AG04450 (cell line): ENCODE results near the gene RPL12. TPM values are rescaled to one million over a fixed set of nuclear protein-coding genes. Genes with fewer than 3 reads are reported as not detected.

ENCODE experiments used
- CTCF ChIA-PET: fragments of 300-600, 350-600 bp; formaldehyde crosslinking; extraction: SDS; loops from one replicate; lab custom pipeline; 2022; ENCODE audit warnings: antibody characterized with exemption, inconsistent platforms; lab: Charles Lee
- POLR2A ChIA-PET: fragments of 350-600 bp; formaldehyde crosslinking; extraction: SDS; loops from one replicate; lab custom pipeline; 2021; ENCODE audit warnings: antibody characterized with exemption, inconsistent platforms; lab: Yijun Ruan, JAX
- DNase-seq: peaks from one replicate; pipeline ENCODE4 v3.0.0-alpha.2; 2011; ENCODE audit warnings: low read depth, low spot score
- H3K27ac ChIP-seq: one replicate; pipeline ENCODE4 v1.5.1; 2012; ENCODE audit warnings: low read depth, low read length, control low read depth
- H3K27me3 ChIP-seq: one replicate; pipeline ENCODE4 v1.6.0; 2012; ENCODE audit warnings: low read length; ENCODE audit not compliant: control insufficient read depth, insufficient read depth
- H3K4me3 ChIP-seq: 2 replicates; pipeline ENCODE4 v1.5.1; 2011; ENCODE audit warnings: mild to moderate bottlenecking, low read depth, low read length, control low read depth
- H3K9me3 ChIP-seq: 2 replicates; pipeline ENCODE4 v1.5.1; 2012; ENCODE audit warnings: low read length; ENCODE audit not compliant: control insufficient read depth, insufficient read depth
- CTCF ChIP-seq: IDR thresholded peaks from 2 replicates; pipeline ENCODE4 v1.5.1; 2011; ENCODE audit warnings: low read depth, low read length, control low read depth, inconsistent platforms
- polyA plus RNA-seq: library from polyadenylated mRNA; depleted of rRNA; stranded (reverse); fragments of >200 nt; gene quantifications from 2 replicates; pipeline ENCODE4 v1.2.3, GENCODE V29; 2011

Gene RPL12
- polyA plus RNA-seq, 1 experiment = 2,379 TPM

- no peak for TF ChIP-seq CTCF
- POLR2A ChIA-PET = interaction anchor here (0.6 kb wide), 1 partner anchor 563 kb away, joined by 3 read pairs; no protein-coding TSS in a partner anchor
- peaks cover 9% of the 10 kb centered on the region for H3K9me3 ChIP-seq
- no peak for DNase-seq
- no peak overlapping the region for H3K4me3 ChIP-seq
- H3K27me3 ChIP-seq = no peaks in the 10 kb centered on the region
- H3K27ac ChIP-seq = no peak overlapping the region
- CTCF ChIA-PET = no interaction called here
Observed at GRCh38 chr9:127438394-127438793, 12.8 kb downstream of the RPL12 start.

- TF ChIP-seq CTCF = peak; percentile 19; the same call in 1 of the 2 replicates
- peaks cover 4% of the 10 kb centered on the region for H3K9me3 ChIP-seq
- ChIA-PET CTCF (interaction anchor here (0.6 kb wide), 2 partner anchors 118 to 193 kb away, joined by 5 to 12 read pairs; no protein-coding TSS in a partner anchor), POLR2A (interaction anchor here (0.6 to 1.0 kb wide), 2 partner anchors 14 to 564 kb away, joined by 3 read pairs; partner anchors contain the start of gene ZNF79)
- no peak for DNase-seq
- H3K27ac ChIP-seq = no peak overlapping the region
- H3K27me3 ChIP-seq = no peaks in the 10 kb centered on the region
- H3K4me3 ChIP-seq = no peak overlapping the region
Observed at GRCh38 chr9:127437497-127438264, 13.5 kb downstream of the RPL12 start.

GRCh38 chr9:127430415-127430814 lies 20.8 kb downstream of the RPL12 start:
- no peak for TF ChIP-seq CTCF
- no peak overlapping the region for H3K27ac ChIP-seq
- DNase-seq = no peak
- H3K9me3 ChIP-seq = no peaks in the 10 kb centered on the region
- H3K4me3 ChIP-seq = no peak overlapping the region
- no peaks in the 10 kb centered on the region for H3K27me3 ChIP-seq
- ChIA-PET POLR2A (no interaction called here), CTCF (no interaction called here)

GRCh38 chr9:127428348-127428747 lies 22.9 kb downstream of the RPL12 start:
- no peaks in the 10 kb centered on the region for H3K9me3 ChIP-seq
- H3K27ac ChIP-seq = no peak overlapping the region
- no peak for DNase-seq
- H3K27me3 ChIP-seq = no peaks in the 10 kb centered on the region
- no peak for TF ChIP-seq CTCF
- no peak overlapping the region for H3K4me3 ChIP-seq
- ChIA-PET CTCF (no interaction called here), POLR2A (no interaction called here)

GRCh38 chr9:127426756-127427155 lies 24.4 kb downstream of the RPL12 start:
- Histone ChIP-seq H3K27ac (no peak overlapping the region), H3K27me3 (no peaks in the 10 kb centered on the region), H3K9me3 (no peaks in the 10 kb centered on the region), H3K4me3 (no peak overlapping the region)
- ChIA-PET CTCF (no interaction called here), POLR2A (no interaction called here)
- no peak for TF ChIP-seq CTCF
- DNase-seq = no peak
